Measurements from ENCODE around the gene HES3. TPM values are rescaled to one million over a fixed set of nuclear protein-coding genes. Genes with fewer than 3 reads are reported as not detected.

HES3 gene
- polyA plus RNA-seq, 1 of the 3 experiments (the other 2 are of a cell fraction), result not detected

GRCh38 chr1:6209661-6210580 is 34.1 kb upstream of the HES3 start:
- no peaks in the 10 kb centered on the region for H3K9me2 ChIP-seq
- H3K36me3 ChIP-seq (replicated peaks in 1 of 2; ENCODE audit: control insufficient read depth in 1 of 2, insufficient read depth in 2 of 2, low read length in 1 of 2), result peaks cover 0 to 11% of the 10 kb centered on the region in 2 experiments
- peak overlapping the region; percentile 56 to 58 for H3K4me3 ChIP-seq (ENCODE audit: low read depth in 2 of 2, low read length in 1 of 2)
- peak overlapping the region in 1 of 2 experiments; percentile 71; a peak in 1 of 4 replicates for H3K27ac ChIP-seq (ENCODE audit: low read depth in 2 of 2, low read length in 1 of 2)
- WGBS (ENCODE audit: low lambda C conversion rate), result 52% methylated on average over 4 of the region's 17 CpGs
- no peaks in the 10 kb centered on the region for H3K9me3 ChIP-seq
- no peaks in the 10 kb centered on the region for H3F3A ChIP-seq (replicated peaks; ENCODE audit: insufficient read depth)
- peaks cover 0 to 18% of the 10 kb centered on the region in 2 experiments; a peak in 1 of 4 replicates for H3K4me1 ChIP-seq (ENCODE audit: control insufficient read depth in 1 of 2, insufficient read depth in 2 of 2, low read depth in 1 of 2, low read length in 1 of 2)
- peak overlapping the region; percentile 53 for H3K9ac ChIP-seq
- no peaks in the 10 kb centered on the region for H3K27me3 ChIP-seq (ENCODE audit: insufficient read depth)
- peak; percentile 88 for DNase-seq
- TF ChIP-seq, protein P1, sequence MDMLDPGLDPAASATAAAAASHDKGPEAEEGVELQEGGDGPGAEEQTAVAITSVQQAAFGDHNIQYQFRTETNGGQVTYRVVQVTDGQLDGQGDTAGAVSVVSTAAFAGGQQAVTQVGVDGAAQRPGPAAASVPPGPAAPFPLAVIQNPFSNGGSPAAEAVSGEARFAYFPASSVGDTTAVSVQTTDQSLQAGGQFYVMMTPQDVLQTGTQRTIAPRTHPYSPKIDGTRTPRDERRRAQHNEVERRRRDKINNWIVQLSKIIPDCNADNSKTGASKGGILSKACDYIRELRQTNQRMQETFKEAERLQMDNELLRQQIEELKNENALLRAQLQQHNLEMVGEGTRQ (IDR thresholded peaks at IDR 0.05; ENCODE audit: borderline replicate concordance, low read depth, low read length), result no peak
- TF ChIP-seq CTCF (IDR thresholded peaks at IDR 0.05) (no peak; the same call in 1 of the 2 replicates), RCOR1 (IDR thresholded peaks at IDR 0.05; ENCODE audit: low read length) (no peak), SMC3 (IDR thresholded peaks at IDR 0.05; ENCODE audit: low read depth, low read length) (peak; percentile 19; the same call in 1 of the 2 replicates), NFIC (IDR thresholded peaks at IDR 0.05; ENCODE audit: borderline replicate concordance) (no peak)
- TF ChIP-seq, protein P2, sequence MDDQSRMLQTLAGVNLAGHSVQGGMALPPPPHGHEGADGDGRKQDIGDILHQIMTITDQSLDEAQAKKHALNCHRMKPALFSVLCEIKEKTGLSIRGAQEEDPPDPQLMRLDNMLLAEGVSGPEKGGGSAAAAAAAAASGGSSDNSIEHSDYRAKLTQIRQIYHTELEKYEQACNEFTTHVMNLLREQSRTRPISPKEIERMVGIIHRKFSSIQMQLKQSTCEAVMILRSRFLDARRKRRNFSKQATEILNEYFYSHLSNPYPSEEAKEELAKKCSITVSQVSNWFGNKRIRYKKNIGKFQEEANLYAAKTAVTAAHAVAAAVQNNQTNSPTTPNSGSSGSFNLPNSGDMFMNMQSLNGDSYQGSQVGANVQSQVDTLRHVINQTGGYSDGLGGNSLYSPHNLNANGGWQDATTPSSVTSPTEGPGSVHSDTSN (IDR thresholded peaks at IDR 0.05), result no peak
- H3K4me2 ChIP-seq, result peak overlapping the region; percentile 85
- H3K79me2 ChIP-seq (ENCODE audit: insufficient read depth), result no peaks in the 10 kb centered on the region
- H2AFZ ChIP-seq (ENCODE audit: low read depth), result peak overlapping the region; percentile 59; the same call in 1 of the 2 replicates
- ChIA-PET CTCF (interaction anchor here (0.6 to 5.1 kb wide), 23 partner anchors 10 to 1432 kb away, joined by 3 to 43 read pairs (median 6); partner anchors contain the start of genes ICMT and RPL22), POLR2A (interaction anchor here (0.6 to 1.6 kb wide), 4 partner anchors 10 to 182 kb away, joined by 3 to 6 read pairs (median 5); partner anchors contain the start of gene ICMT)
- no peaks in the 10 kb centered on the region for H4K20me1 ChIP-seq (ENCODE audit: insufficient read depth)

GRCh38 chr1:6210591-6211355 is 33.2 kb upstream of the HES3 start:
- CTCF ChIA-PET, result interaction anchor here (0.7 to 5.1 kb wide), 17 partner anchors 9 to 267 kb away, joined by 3 to 43 read pairs (median 6); partner anchors contain the start of gene RPL22
- H2AFZ ChIP-seq (ENCODE audit: low read depth), result no peak overlapping the region
- H3K9me2 ChIP-seq, result no peaks in the 10 kb centered on the region
- DNase-seq, result no peak
- H3K79me2 ChIP-seq (ENCODE audit: insufficient read depth), result no peaks in the 10 kb centered on the region
- no peaks in the 10 kb centered on the region for H3F3A ChIP-seq (replicated peaks; ENCODE audit: insufficient read depth)
- peaks cover 0 to 11% of the 10 kb centered on the region in 2 experiments for H3K36me3 ChIP-seq (replicated peaks in 1 of 2; ENCODE audit: control insufficient read depth in 1 of 2, insufficient read depth in 2 of 2, low read length in 1 of 2)
- H3K4me1 ChIP-seq (ENCODE audit: control insufficient read depth in 1 of 2, insufficient read depth in 2 of 2, low read depth in 1 of 2, low read length in 1 of 2), result peaks cover 0 to 18% of the 10 kb centered on the region in 2 experiments; a peak in 1 of 4 replicates
- H3K27ac ChIP-seq (ENCODE audit: low read depth in 2 of 2, low read length in 1 of 2), result no peak overlapping the region
- H3K4me2 ChIP-seq, result no peak overlapping the region
- H3K9ac ChIP-seq, result no peak overlapping the region
- H3K4me3 ChIP-seq (ENCODE audit: low read depth in 2 of 2, low read length in 1 of 2), result no peak overlapping the region
- H3K9me3 ChIP-seq, result no peaks in the 10 kb centered on the region
- POLR2A ChIA-PET, result interaction anchor here (1.4 to 1.6 kb wide), 3 partner anchors 9 to 34 kb away, joined by 3 to 6 read pairs (median 4); partner anchors contain the start of gene ICMT
- H3K27me3 ChIP-seq (ENCODE audit: insufficient read depth), result no peaks in the 10 kb centered on the region
- H4K20me1 ChIP-seq (ENCODE audit: insufficient read depth), result no peaks in the 10 kb centered on the region
- WGBS (ENCODE audit: low lambda C conversion rate), result 96% methylated on average over 17 of the region's 29 CpGs
- TF ChIP-seq TEAD4 (IDR thresholded peaks at IDR 0.05; ENCODE audit: borderline replicate concordance, insufficient read depth) (no peak), SMC3 (IDR thresholded peaks at IDR 0.05; ENCODE audit: low read depth, low read length) (no peak), ZBTB33 (IDR thresholded peaks at IDR 0.05; ENCODE audit: borderline replicate concordance, low read depth) (no peak), NFIC (IDR thresholded peaks at IDR 0.05; ENCODE audit: borderline replicate concordance) (no peak), EP300 (IDR thresholded peaks at IDR 0.05; ENCODE audit: borderline replicate concordance in 1 of 2, low read depth in 1 of 2, low read length in 1 of 2) (no peak), GATA2 (CRISPR knock-in tag; IDR thresholded peaks at IDR 0.05) (no peak), MEF2A (IDR thresholded peaks at IDR 0.05; ENCODE audit: borderline replicate concordance, low read depth) (no peak), POLR2AphosphoS5 (IDR thresholded peaks at IDR 0.05; ENCODE audit: low read depth, low read length) (no peak), NRF1 (IDR thresholded peaks at IDR 0.05; ENCODE audit: low read depth, low read length) (no peak), FOSL2 (IDR thresholded peaks at IDR 0.05; ENCODE audit: borderline replicate concordance, low read depth) (no peak)
